BLaER1 (cell line): Measurements from ENCODE around the gene ATP6V0C.
A peak's percentile ranks its signal among the peaks of the same experiment; 100 is the strongest.

Experiments
- H3K27ac ChIP-seq: shearing (Covaris generic); formaldehyde crosslinking; 2 replicates; pipeline ENCODE4 v1.8.1; 2022
- H3K27me3 ChIP-seq: shearing (Covaris generic); formaldehyde crosslinking; 2 replicates; pipeline ENCODE4 v1.8.1; 2022
- H3K36me3 ChIP-seq: shearing (Covaris generic); formaldehyde crosslinking; 2 replicates; pipeline ENCODE4 v1.8.1; 2022
- H3K4me1 ChIP-seq: shearing (Covaris generic); formaldehyde crosslinking; 2 replicates; pipeline ENCODE4 v1.8.1; 2022
- H3K4me2 ChIP-seq: shearing (Covaris generic); formaldehyde crosslinking; 2 replicates; pipeline ENCODE4 v1.8.1; 2022
- H3K4me3 ChIP-seq: shearing (Covaris generic); formaldehyde crosslinking; 2 replicates; pipeline ENCODE4 v1.8.1; 2022
- H3K9ac ChIP-seq: shearing (Covaris generic); formaldehyde crosslinking; 2 replicates; pipeline ENCODE4 v1.8.1; 2022
- H3K9me3 ChIP-seq: shearing (Covaris generic); formaldehyde crosslinking; 2 replicates; pipeline ENCODE4 v1.8.1; 2022
- H4K20me1 ChIP-seq: shearing (Covaris generic); formaldehyde crosslinking; 2 replicates; pipeline ENCODE4 v1.8.1; 2022
- Cebpa-rat ChIP-seq: shearing (Covaris generic); IDR thresholded peaks from 2 replicates; pipeline ENCODE4 v1.8.1; 2022

Gene ATP6V0C

GRCh38 chr16:2507052-2507659 lies 6.6 kb upstream of the ATP6V0C start:
- no peak for TF ChIP-seq Cebpa-rat
- peaks cover 20% of the 10 kb centered on the region for H4K20me1 ChIP-seq
- no peaks in the 10 kb centered on the region for H3K27me3 ChIP-seq
- peaks cover 58% of the 10 kb centered on the region for H3K4me1 ChIP-seq
- peaks cover 30% of the 10 kb centered on the region for H3K36me3 ChIP-seq
- peak overlapping the region; percentile 40; the same call in 1 of the 2 replicates for H3K4me2 ChIP-seq
- peak overlapping the region; percentile 57 for H3K9ac ChIP-seq
- H3K4me3 ChIP-seq: no peak overlapping the region
- peak overlapping the region; percentile 60 for H3K27ac ChIP-seq
- no peaks in the 10 kb centered on the region for H3K9me3 ChIP-seq

GRCh38 chr16:2507665-2508064 lies 6.1 kb upstream of the ATP6V0C start:
- Histone ChIP-seq H3K27me3 (no peaks in the 10 kb centered on the region), H4K20me1 (peaks cover 15% of the 10 kb centered on the region), H3K9me3 (no peaks in the 10 kb centered on the region), H3K4me1 (peaks cover 58% of the 10 kb centered on the region), H3K36me3 (peaks cover 25% of the 10 kb centered on the region; the same call in 1 of the 2 replicates), H3K27ac (peak overlapping the region; percentile 60; the same call in 1 of the 2 replicates), H3K4me2 (peak overlapping the region; percentile 40; the same call in 1 of the 2 replicates), H3K9ac (peak overlapping the region; percentile 57), H3K4me3 (no peak overlapping the region)
- TF ChIP-seq Cebpa-rat: no peak

- H3K4me2 ChIP-seq: no peak overlapping the region
- TF ChIP-seq Cebpa-rat: no peak
- peaks cover 11% of the 10 kb centered on the region; the same call in 1 of the 2 replicates for H4K20me1 ChIP-seq
- no peak overlapping the region for H3K9ac ChIP-seq
- no peak overlapping the region for H3K27ac ChIP-seq
- no peak overlapping the region for H3K4me3 ChIP-seq
- H3K27me3 ChIP-seq: no peaks in the 10 kb centered on the region
- no peaks in the 10 kb centered on the region for H3K9me3 ChIP-seq
- peaks cover 22% of the 10 kb centered on the region; the same call in 1 of the 2 replicates for H3K36me3 ChIP-seq
- peaks cover 63% of the 10 kb centered on the region for H3K4me1 ChIP-seq
Measured at GRCh38 chr16:2508722-2509400, 4.9 kb upstream of the ATP6V0C start.

GRCh38 chr16:2511128-2511800 lies 2.5 kb upstream of the ATP6V0C start:
- H3K36me3 ChIP-seq: peaks cover 18% of the 10 kb centered on the region
- no peak overlapping the region for H3K4me3 ChIP-seq
- H3K27ac ChIP-seq: no peak overlapping the region
- TF ChIP-seq Cebpa-rat: no peak
- no peaks in the 10 kb centered on the region for H3K27me3 ChIP-seq
- H3K4me2 ChIP-seq: no peak overlapping the region
- peaks cover 79% of the 10 kb centered on the region for H3K4me1 ChIP-seq
- H3K9me3 ChIP-seq: no peaks in the 10 kb centered on the region
- H4K20me1 ChIP-seq: peaks cover 30% of the 10 kb centered on the region
- no peak overlapping the region for H3K9ac ChIP-seq

GRCh38 chr16:2511996-2512734 lies 1.6 kb upstream of the ATP6V0C start:
- Histone ChIP-seq H3K4me1 (peaks cover 81% of the 10 kb centered on the region), H3K27me3 (no peaks in the 10 kb centered on the region), H3K27ac (peak overlapping the region; percentile 99), H3K4me3 (no peak overlapping the region), H3K4me2 (peak overlapping the region; percentile 100), H4K20me1 (peaks cover 35% of the 10 kb centered on the region), H3K36me3 (peaks cover 18% of the 10 kb centered on the region), H3K9ac (peak overlapping the region; percentile 98; the same call in 1 of the 2 replicates), H3K9me3 (no peaks in the 10 kb centered on the region)
- no peak for TF ChIP-seq Cebpa-rat

GRCh38 chr16:2512735-2513404 lies 882 bp upstream of the ATP6V0C start:
- Histone ChIP-seq H3K4me2 (peak overlapping the region; percentile 100), H3K4me1 (peaks cover 77% of the 10 kb centered on the region), H3K36me3 (peaks cover 12% of the 10 kb centered on the region), H3K27ac (peak overlapping the region; percentile 99), H3K27me3 (no peaks in the 10 kb centered on the region), H3K4me3 (peak overlapping the region; percentile 92), H3K9me3 (no peaks in the 10 kb centered on the region), H4K20me1 (peaks cover 35% of the 10 kb centered on the region), H3K9ac (peak overlapping the region; percentile 98)
- TF ChIP-seq Cebpa-rat: no peak

- H3K4me1 ChIP-seq: peaks cover 75% of the 10 kb centered on the region
- no peak for TF ChIP-seq Cebpa-rat
Measured at GRCh38 chr16:2514333-2515179, 804 bp downstream of the ATP6V0C start.

GRCh38 chr16:2515180-2515851 lies 1.6 kb downstream of the ATP6V0C start:
- H3K9me3 ChIP-seq: no peaks in the 10 kb centered on the region
- peak overlapping the region; percentile 99 for H3K27ac ChIP-seq
- H3K27me3 ChIP-seq: no peaks in the 10 kb centered on the region
- peak overlapping the region; percentile 98 for H3K9ac ChIP-seq
- peak overlapping the region; percentile 92 for H3K4me3 ChIP-seq
- TF ChIP-seq Cebpa-rat: no peak
- H3K4me2 ChIP-seq: peak overlapping the region; percentile 100
- peaks cover 55% of the 10 kb centered on the region for H4K20me1 ChIP-seq
- H3K4me1 ChIP-seq: peaks cover 68% of the 10 kb centered on the region
- H3K36me3 ChIP-seq: peaks cover 27% of the 10 kb centered on the region

More at GRCh38 chr16:2514333-2515179, 804 bp downstream of the ATP6V0C start:
- peak overlapping the region; percentile 99 for H3K27ac ChIP-seq
- peaks cover 26% of the 10 kb centered on the region for H3K36me3 ChIP-seq
- peaks cover 52% of the 10 kb centered on the region for H4K20me1 ChIP-seq
- H3K9ac ChIP-seq: peak overlapping the region; percentile 98
- H3K4me3 ChIP-seq: peak overlapping the region; percentile 92
- no peaks in the 10 kb centered on the region for H3K27me3 ChIP-seq
- H3K9me3 ChIP-seq: no peaks in the 10 kb centered on the region
- H3K4me2 ChIP-seq: peak overlapping the region; percentile 100
